ENCODE data around the gene CCDC127. TPM values are rescaled to one million over a fixed set of nuclear protein-coding genes. Genes with fewer than 3 reads are reported as not detected.

Gene CCDC127
- total RNA-seq, 1 donor from 2014 or later: 11.1 TPM

DNA sequence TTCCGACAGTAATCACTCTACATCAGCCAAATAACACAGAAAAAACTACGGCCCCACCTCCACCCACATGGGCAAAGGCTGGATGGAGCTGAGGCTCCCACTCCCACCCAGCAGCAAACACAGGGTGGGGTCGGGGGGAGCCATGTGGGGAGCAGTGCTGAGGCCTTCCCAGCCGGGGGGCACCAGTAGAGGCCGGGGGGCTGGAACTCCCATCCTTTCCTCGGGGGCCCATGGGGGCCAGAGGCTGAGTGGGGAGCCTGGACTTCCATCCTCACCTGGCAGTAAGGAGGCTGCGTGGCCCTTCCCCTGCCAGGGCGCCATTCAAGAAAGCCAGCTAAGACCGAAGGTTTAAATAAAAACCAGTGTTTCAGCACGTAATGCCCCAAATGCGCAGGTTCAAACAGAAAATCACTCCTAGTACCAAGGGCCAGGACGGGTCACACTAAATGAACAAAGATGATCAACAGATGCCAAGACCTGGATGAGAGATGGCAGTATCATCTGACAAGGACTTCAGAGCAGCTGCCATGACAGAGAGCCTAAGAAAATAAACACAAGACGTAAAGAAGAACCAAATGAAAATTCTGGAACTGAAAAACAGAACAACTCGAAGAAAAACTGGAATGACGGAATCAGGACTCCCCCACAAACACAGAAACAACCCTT is 9.4 kb downstream of the CCDC127 start:
- peaks cover 12% of the 10 kb centered on the region for H3K4me1 Mint-ChIP-seq (ENCODE audit: unreplicated experiment)
- H3K36me3 Mint-ChIP-seq (ENCODE audit: unreplicated experiment): peaks cover 29% of the 10 kb centered on the region
- H3K27ac Mint-ChIP-seq (ENCODE audit: unreplicated experiment): no peak overlapping the region
- TF ChIP-seq, protein P1, sequence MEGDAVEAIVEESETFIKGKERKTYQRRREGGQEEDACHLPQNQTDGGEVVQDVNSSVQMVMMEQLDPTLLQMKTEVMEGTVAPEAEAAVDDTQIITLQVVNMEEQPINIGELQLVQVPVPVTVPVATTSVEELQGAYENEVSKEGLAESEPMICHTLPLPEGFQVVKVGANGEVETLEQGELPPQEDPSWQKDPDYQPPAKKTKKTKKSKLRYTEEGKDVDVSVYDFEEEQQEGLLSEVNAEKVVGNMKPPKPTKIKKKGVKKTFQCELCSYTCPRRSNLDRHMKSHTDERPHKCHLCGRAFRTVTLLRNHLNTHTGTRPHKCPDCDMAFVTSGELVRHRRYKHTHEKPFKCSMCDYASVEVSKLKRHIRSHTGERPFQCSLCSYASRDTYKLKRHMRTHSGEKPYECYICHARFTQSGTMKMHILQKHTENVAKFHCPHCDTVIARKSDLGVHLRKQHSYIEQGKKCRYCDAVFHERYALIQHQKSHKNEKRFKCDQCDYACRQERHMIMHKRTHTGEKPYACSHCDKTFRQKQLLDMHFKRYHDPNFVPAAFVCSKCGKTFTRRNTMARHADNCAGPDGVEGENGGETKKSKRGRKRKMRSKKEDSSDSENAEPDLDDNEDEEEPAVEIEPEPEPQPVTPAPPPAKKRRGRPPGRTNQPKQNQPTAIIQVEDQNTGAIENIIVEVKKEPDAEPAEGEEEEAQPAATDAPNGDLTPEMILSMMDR (IDR thresholded peaks at IDR 0.05): no peak
- no peaks in the 10 kb centered on the region for H3K9me3 Mint-ChIP-seq (ENCODE audit: unreplicated experiment)
- DNase-seq (ENCODE audit: extremely low spot score, unreplicated experiment): no peak
- H3K4me3 Mint-ChIP-seq (ENCODE audit: unreplicated experiment): no peak overlapping the region
- no peaks in the 10 kb centered on the region for H3K27me3 Mint-ChIP-seq (ENCODE audit: unreplicated experiment)

DNA sequence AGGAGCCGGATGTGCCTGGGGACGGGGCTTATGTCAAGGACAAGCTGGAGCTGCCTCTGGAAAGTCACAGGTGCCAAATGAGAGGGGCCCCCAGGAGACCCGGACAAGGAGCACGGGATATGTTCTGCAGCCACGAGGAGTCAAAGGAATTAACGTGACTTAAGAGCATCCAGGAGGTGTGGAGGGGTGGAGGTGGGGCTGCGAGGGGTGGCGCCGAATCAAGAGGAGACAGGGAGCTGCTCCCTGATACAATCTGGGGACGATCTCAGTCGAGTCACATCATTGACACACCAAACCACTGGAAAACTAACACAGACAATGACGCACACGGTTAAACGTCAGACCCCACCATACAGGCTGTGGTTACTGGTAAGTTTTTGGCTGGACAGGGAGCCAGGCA is 10.4 kb downstream of the CCDC127 start:
- Mint-ChIP-seq H3K4me3 (ENCODE audit: unreplicated experiment) (no peak overlapping the region), H3K4me1 (ENCODE audit: unreplicated experiment) (peaks cover 12% of the 10 kb centered on the region), H3K27ac (ENCODE audit: unreplicated experiment) (no peak overlapping the region), H3K9me3 (ENCODE audit: unreplicated experiment) (no peaks in the 10 kb centered on the region), H3K36me3 (ENCODE audit: unreplicated experiment) (peaks cover 33% of the 10 kb centered on the region), H3K27me3 (ENCODE audit: unreplicated experiment) (no peaks in the 10 kb centered on the region)
- TF ChIP-seq, protein P1 (IDR thresholded peaks at IDR 0.05): no peak
- DNase-seq (ENCODE audit: extremely low spot score, unreplicated experiment): no peak

DNA sequence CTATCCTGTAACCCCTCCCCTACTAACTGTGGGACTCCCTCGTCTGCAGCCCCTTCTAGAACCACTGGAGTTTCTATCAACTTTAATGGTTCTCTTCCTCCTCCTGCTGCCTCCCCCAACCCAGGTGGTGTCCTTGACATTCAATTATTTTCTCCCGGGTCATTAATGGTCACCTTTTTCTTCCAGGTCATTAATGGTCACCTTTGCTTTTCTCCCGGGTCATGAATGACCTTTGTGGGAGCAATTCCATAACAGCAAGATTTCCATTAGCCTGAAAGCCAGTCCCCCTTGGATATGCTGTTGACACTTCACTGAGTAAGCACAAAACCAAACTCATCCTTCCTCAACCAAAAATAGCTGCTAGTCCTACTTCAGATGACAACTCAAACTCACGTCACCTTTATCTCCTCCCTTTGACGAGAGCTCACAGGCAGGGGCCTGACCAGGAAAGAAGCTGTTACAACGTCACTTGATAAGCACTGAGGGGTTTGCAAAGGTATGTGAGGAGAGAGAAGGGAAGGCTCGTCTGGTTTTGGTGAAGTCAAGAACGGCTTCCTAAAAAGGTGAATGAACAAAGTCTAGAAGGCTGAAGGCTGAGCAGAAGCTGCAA is 10.9 kb downstream of the CCDC127 start:
- peaks cover 12% of the 10 kb centered on the region for H3K4me1 Mint-ChIP-seq (ENCODE audit: unreplicated experiment)
- H3K27me3 Mint-ChIP-seq (ENCODE audit: unreplicated experiment): no peaks in the 10 kb centered on the region
- no peak for DNase-seq (ENCODE audit: extremely low spot score, unreplicated experiment)
- H3K9me3 Mint-ChIP-seq (ENCODE audit: unreplicated experiment): no peaks in the 10 kb centered on the region
- TF ChIP-seq, protein P1 (IDR thresholded peaks at IDR 0.05): no peak
- H3K4me3 Mint-ChIP-seq (ENCODE audit: unreplicated experiment): no peak overlapping the region
- peaks cover 35% of the 10 kb centered on the region for H3K36me3 Mint-ChIP-seq (ENCODE audit: unreplicated experiment)
- H3K27ac Mint-ChIP-seq (ENCODE audit: unreplicated experiment): no peak overlapping the region

DNA sequence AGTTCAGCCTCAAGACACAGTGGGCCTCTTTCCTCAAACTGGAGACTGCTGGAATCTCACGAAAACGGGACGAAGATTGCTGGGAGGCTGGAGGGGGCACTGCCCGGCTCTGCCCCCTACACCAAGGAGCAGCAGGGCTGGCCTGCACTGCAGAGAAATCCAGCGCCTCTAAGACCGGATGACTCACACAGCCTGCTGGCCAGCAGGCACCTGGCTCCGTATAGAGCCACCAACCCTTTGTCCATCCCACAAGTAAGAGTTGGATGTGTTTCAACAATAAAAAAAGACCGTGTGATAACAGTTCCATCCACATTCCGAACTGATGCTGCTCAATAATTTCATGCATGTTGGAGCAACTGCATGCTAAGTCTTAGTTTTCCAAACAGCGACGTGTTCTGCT is 11.5 kb downstream of the CCDC127 start:
- no peak overlapping the region for H3K4me3 Mint-ChIP-seq (ENCODE audit: unreplicated experiment)
- DNase-seq (ENCODE audit: extremely low spot score, unreplicated experiment): no peak
- peaks cover 35% of the 10 kb centered on the region for H3K36me3 Mint-ChIP-seq (ENCODE audit: unreplicated experiment)
- TF ChIP-seq, protein P1 (IDR thresholded peaks at IDR 0.05): no peak
- peaks cover 12% of the 10 kb centered on the region for H3K4me1 Mint-ChIP-seq (ENCODE audit: unreplicated experiment)
- no peaks in the 10 kb centered on the region for H3K9me3 Mint-ChIP-seq (ENCODE audit: unreplicated experiment)
- no peaks in the 10 kb centered on the region for H3K27me3 Mint-ChIP-seq (ENCODE audit: unreplicated experiment)
- H3K27ac Mint-ChIP-seq (ENCODE audit: unreplicated experiment): no peak overlapping the region

DNA sequence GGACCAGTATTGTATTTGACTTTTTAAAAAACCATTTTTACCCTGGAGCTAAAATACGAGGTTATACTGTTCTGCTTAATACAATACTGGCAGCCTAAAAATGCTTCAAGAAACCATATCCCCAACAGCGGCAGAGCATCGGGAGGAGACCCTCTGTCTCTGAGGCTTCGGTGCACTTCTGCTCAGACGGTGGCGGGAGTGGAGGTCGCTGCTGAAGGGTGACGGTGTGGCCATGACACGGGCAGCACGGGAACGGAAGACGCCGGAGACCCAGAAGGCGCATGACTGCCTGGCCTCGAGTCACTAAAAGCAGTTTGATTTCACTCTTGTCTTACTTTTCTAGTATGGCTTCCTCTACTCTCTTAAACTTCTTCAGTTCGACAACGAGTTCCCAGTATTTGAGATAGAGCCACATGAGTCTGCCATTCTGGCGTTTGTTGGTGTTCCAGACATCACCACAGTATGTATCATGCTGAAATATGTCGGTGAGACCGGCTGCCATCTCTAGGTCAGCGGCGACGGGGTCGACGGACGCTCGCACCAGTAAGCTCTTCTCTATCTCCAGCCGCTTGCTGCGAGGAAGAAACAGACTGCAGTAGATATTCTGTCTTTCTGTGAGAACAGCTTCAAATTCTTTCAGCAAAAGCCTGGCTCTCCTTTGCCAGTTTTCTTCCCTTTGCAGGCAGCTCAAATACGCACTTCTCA is 12.8 kb downstream of the CCDC127 start:
- no peak overlapping the region for H3K4me3 Mint-ChIP-seq (ENCODE audit: unreplicated experiment)
- DNase-seq (ENCODE audit: extremely low spot score, unreplicated experiment): no peak
- H3K9me3 Mint-ChIP-seq (ENCODE audit: unreplicated experiment): no peaks in the 10 kb centered on the region
- no peak overlapping the region for H3K27ac Mint-ChIP-seq (ENCODE audit: unreplicated experiment)
- H3K27me3 Mint-ChIP-seq (ENCODE audit: unreplicated experiment): no peaks in the 10 kb centered on the region
- TF ChIP-seq, protein P1 (IDR thresholded peaks at IDR 0.05): no peak
- peaks cover 9% of the 10 kb centered on the region for H3K4me1 Mint-ChIP-seq (ENCODE audit: unreplicated experiment)
- H3K36me3 Mint-ChIP-seq (ENCODE audit: unreplicated experiment): peaks cover 35% of the 10 kb centered on the region
